ENCODE results near the gene MRPS15.
"Not testable (repeated sequence)": the region's sequence is repeated elsewhere in the genome, so short reads cannot be mapped to it uniquely, and the experiment has no call there.

MRPS15 gene

GRCh38 chr1:36482724-36483388 is 18.7 kb upstream of the MRPS15 start, which contains the start of gene CSF3R:
Gene CSF3R, minus strand, starts transcription at chr1:36482913. Its CDS starts 3,417 bp downstream, at chr1:36479496.
- no peak for DNase-seq (ENCODE audit: low spot score)

- no peak for DNase-seq (ENCODE audit: low spot score)
Observed at GRCh38 chr1:36481771-36482723, 17.9 kb upstream of the MRPS15 start.

- no peak for DNase-seq (ENCODE audit: low spot score)
Observed at GRCh38 chr1:36481091-36481490, 16.9 kb upstream of the MRPS15 start.

GRCh38 chr1:36480161-36480560 is 16.0 kb upstream of the MRPS15 start:
- no peak for DNase-seq (ENCODE audit: low spot score)

GRCh38 chr1:36479505-36480051 is 15.4 kb upstream of the MRPS15 start:
- DNase-seq (ENCODE audit: low spot score): no peak

GRCh38 chr1:36477615-36478014 is 13.4 kb upstream of the MRPS15 start:
- DNase-seq (ENCODE audit: low spot score): not testable (repeated sequence)

- DNase-seq (ENCODE audit: low spot score): no peak
Observed at GRCh38 chr1:36476945-36477344, 12.8 kb upstream of the MRPS15 start.

- DNase-seq (ENCODE audit: low spot score): no peak
Observed at GRCh38 chr1:36475910-36476604, 11.9 kb upstream of the MRPS15 start.

GRCh38 chr1:36475341-36475740 is 11.2 kb upstream of the MRPS15 start:
- no peak for DNase-seq (ENCODE audit: low spot score)

- no peak for DNase-seq (ENCODE audit: low spot score)
Observed at GRCh38 chr1:36472656-36473055, 8.5 kb upstream of the MRPS15 start.

GRCh38 chr1:36471830-36472641 is 7.9 kb upstream of the MRPS15 start:
- peak; percentile 22 for DNase-seq (ENCODE audit: low spot score)

GRCh38 chr1:36469163-36469562 is 5.0 kb upstream of the MRPS15 start:
- no peak for DNase-seq (ENCODE audit: low spot score)

- DNase-seq (ENCODE audit: low spot score): no peak
Observed at GRCh38 chr1:36467700-36468455, 3.7 kb upstream of the MRPS15 start.

GRCh38 chr1:36467027-36467410 is 2.8 kb upstream of the MRPS15 start:
- no peak for DNase-seq (ENCODE audit: low spot score)

- DNase-seq (ENCODE audit: low spot score): no peak
Observed at GRCh38 chr1:36466370-36467026, 2.3 kb upstream of the MRPS15 start.

- no peak for DNase-seq (ENCODE audit: low spot score)
Observed at GRCh38 chr1:36465731-36466369, 1.7 kb upstream of the MRPS15 start.

GRCh38 chr1:36464605-36465393 is 615 bp upstream of the MRPS15 start:
- DNase-seq (ENCODE audit: low spot score): no peak

- no peak for DNase-seq (ENCODE audit: low spot score)
Observed at GRCh38 chr1:36463463-36463802, 751 bp downstream of the MRPS15 start.

GRCh38 chr1:36458910-36459309 is 5.3 kb downstream of the MRPS15 start:
- no peak for DNase-seq (ENCODE audit: low spot score)
